C4-2B (cell line): ENCODE data around the gene FGF12.

Source experiments
- CTCF ChIP-seq: fragments of 450-650 bp; conservative IDR thresholded peaks from 2 replicates; pipeline ENCODE4 v1.5.1; 2017; ENCODE audit warnings: mild to moderate bottlenecking
- ZFX ChIP-seq: fragments of 450-650 bp; IDR thresholded peaks from 2 replicates; pipeline ENCODE4 v1.6.1; 2017

- no peak for TF ChIP-seq CTCF
- no peak for TF ChIP-seq ZFX
Observed at GRCh38 chr3:192128922-192129321, 598.4 kb downstream of the FGF12 start.
